GM04503 (cell line): ENCODE measurements around the gene TMEM54.
A peak's percentile ranks its signal among the peaks of the same experiment; 100 is the strongest.

Experiments
- DNase-seq: peaks from one replicate; pipeline ENCODE4 v3.0.0-alpha.2; 2012; ENCODE audit warnings: low read depth

Gene TMEM54

DNA sequence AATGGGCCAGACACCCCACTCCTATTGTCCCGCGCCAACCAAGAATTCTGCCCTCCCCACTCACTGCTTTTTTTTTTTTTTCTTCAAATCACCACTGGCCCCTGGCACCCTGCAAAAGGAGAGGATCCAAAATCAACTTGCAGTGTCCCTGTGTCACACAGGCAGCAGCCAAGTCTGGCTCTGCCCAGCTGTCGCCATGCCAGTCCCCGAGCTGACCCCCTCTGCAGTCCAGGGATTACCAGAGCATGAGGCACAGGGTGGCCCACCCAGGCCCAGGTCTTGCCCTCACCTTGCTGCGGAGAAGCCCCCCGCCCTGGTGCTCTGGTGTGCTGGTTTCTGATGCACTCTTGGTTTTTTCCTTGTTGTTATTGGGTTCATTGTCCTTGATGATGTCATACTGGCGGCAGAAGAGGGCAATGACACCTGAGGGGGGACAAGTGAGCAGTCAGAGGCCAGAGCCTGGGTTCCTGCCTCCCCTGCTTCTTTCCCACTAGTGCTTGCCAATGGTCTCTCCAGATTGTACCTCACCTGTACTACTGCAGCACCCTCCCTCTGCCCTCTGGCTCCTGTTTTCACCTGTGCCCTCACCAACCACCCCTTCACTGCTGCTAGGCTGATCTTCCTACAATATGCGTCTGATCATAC lies 36.7 kb downstream of the TMEM54 start:
- no peak for DNase-seq

DNA sequence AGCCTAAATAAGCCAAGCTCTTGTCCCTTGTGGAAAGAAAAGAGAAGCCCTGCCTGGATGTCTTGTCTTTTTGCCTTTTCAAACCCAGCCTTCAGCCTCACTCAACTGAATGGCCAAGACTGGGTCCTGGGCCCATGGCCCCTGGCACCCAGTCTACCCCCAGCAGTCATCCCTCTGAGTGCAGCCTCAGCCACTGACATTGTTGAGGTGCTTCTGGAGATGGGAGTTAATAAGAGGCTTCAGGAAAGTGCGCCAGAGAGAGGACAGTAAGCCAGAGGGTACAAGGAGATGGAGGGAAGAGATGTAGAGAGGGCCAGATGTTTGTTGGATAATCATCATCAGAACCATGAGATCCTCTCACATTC lies 37.3 kb downstream of the TMEM54 start:
- DNase-seq: no peak

DNA sequence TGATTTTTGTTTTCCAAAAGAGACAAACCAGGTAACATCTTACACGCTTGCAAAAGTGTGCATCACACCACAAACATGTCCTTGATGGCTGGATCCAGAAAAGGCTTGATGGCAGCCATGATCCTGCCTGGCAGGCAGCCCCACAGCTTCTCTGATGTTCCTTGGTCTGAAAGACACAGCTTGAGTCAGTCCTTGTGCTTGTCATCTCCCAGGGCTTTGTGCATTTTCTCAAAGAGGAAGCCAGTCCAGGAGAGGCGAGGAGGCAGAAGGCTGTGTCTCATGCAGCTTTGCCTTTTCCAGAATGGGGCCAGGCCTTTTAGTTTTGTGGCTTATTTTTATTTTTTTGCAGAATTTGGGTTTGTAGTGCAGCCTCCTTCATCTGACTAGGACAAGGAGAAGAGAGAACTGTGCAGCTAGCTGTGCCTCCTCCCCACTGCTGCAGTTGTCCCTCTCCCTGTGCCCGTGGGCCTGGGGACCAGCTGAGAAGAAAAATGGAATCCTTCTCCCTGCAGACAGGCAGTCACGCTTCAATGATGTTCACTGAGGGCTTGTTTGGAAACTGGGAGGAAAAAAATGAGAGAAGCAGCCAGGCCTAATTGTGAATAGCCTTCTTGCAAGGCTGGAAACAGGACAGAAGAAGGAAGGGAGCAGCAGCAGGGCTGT lies 37.8 kb downstream of the TMEM54 start:
- no peak for DNase-seq

DNA sequence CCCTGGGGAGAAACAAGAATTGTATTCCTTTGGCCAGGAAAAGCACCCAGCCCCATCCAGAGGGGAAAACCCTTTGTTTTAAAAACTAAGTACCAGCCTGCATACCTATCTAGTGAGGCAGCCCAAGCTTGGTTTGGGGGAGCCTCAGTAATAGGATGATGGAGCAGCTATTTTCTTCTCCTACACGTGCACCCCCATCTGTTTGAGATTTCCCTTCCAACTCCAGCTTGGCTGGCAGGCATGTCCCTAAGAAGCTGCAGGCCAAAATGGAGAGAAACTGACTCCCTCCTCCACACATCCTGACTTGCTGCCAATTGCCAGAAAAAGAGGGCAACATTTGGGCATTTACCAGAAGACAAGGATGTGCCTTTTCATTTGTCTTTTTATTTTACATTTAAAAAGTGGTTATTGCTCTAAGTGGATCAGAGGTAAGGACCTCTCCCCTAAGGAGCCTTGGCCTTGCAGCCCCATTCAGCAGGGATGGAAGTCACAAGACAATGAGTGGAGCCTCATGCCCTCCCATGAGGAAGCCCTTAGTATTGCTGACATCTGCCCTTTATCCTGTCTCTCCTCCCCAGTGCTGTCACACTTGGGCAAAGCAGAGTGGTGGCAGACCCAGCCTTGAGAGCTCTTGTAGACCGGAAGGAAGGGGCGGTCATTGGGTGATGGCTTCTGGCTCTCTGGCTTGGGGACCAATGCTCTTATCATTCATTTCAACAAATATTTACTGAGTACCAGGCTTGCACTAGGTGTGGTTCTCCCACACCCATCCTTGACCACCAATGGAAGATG lies 39.1 kb downstream of the TMEM54 start:
- peak; percentile 26 for DNase-seq

DNA sequence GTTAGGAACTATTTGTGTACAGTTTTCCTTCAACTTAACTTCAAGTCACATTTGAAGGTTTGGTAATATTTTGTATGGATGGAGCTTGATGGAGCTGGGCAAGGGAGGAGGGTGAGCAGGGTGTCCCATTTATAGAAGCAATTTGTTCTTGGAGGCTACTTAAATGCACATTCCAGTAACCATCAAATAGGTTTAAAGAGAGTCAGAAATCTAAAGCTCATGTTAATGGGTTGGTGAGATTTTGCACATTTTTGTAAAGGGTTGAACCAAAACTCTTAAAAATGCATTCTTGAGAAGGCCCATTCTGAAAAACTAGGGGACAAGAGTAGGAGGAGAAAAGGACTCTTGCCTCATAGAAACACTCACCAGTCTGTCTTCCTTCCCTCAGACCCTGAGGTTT lies 40.6 kb downstream of the TMEM54 start:
- no peak for DNase-seq

DNA sequence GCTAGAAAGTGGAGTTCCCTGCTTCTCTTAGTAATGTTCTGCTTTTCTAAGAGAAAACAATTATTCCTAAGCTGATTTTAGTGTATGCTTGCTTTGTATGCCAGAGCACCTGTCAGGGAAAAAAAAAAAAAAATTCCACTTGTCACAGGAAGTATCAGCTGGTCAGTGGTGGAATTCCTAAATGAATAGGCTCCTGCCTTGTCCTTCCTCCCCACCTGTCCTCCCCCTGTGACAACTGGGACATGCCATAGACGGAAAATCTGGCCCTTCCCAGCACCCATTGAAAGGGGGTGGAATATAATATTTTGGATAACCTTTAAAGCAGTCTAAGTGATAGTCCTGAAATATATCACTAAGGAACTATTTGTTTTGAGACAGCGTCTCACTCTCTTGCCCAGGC lies 41.3 kb downstream of the TMEM54 start:
- no peak for DNase-seq

DNA sequence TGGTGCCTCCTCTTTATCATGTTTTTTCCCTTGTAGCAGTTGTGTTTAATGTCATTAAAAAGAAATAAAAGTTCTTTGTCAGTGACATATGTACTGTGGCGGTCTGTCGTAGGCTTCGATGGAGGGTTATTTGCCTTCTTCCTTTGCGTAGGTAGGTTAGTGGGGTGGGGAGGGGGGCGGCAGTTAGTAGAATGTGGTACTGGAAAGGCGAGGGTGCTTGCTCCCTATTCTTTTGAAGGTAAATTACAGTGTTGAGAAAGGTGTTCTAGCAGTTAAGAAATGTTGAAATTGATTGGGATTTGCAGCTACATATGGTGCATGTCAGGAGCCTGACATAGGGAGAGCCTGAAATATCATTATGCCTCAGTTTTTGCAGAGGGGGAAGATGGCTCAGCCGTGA lies 42.4 kb downstream of the TMEM54 start:
- no peak for DNase-seq

DNA sequence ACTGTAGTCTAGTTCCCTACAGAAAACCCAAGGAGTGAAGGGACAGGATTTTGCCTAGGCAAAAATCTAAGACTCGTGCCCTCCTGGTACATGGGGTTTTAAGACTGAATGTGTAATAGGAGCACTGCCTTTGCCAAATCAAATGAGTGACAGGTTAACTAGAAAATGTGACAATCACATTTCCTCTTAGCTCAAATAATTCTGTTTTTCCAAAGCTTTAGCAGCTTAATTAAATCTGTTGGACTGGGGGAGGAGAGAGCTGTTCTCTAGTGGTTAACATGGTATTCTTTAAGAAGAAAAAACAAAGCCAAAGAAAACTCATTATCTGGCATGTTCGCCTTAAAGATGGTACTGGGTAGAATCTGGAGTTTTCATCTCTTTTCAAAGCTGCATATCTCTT lies 43.1 kb downstream of the TMEM54 start:
- no peak for DNase-seq

DNA sequence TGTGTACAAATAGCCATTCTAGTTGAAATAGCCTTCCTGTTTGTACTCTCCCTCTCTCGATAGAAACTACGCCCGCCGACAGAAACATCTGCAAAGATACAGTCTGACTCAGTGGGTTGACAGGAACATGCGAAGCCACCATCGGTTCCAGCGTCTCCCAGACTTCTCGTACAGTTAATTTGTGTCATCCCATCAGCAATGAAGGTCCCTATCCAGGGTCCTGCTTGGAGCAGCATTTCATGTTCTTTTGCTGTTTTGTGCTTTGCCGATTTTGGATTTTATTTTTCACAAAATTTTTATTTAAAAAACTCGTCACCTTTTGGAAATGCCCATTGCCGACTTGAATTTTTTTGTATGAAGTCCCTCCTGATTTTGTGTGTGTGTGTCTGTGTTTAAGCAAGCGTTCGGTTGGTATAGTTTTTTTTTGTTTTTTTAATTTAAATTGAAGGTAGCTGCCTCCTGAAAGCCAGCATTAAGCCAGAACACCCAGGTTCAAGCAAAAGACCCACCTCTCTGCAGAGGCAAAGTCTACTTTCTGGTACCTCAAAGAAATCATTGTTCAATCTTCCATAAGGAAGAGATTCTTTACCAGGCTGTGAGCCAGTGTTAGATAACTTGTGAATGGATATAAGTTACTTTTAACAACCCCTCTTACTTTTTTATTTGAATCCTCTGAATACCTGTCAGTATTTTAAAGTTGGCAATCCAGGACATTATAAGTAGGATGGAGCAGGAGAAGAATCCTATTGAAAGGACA lies 45.1 kb downstream of the TMEM54 start:
- no peak for DNase-seq

DNA sequence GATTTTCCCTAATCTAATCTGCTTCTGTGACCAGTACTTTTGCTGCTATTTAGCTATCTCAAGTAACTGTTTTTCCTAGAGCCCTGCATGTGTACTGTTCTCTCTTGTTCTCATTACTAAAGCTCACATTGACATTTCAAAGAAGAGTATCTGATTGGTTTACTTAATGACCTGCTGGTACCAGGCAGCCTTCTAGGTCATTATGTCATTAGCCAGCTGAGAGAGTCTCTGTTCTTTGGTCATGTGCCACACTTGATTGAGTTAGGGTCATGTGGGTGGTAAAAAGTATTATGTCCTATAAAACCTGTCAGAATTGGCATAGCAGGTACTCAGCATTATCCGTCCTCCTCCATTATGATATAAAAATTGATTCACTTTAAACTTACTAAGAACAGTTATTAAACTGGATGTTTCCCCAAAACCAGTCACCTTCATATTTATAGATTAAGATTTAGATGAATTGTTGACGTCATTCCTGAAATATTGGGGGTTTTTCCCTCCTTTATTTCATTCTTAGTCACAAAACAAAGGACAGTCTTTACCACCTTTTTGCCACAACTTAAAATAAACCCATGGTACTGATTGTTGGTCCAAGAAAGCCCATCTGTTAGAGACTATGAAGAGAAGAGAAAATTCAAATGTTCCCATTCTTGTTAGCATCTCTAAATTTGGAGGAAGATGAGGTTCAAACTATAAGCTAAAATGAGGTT lies 52.7 kb downstream of the TMEM54 start:
- DNase-seq: no peak
